ENCODE data around the gene COL6A1.

- no peak for TF ChIP-seq CTCF (IDR thresholded peaks at IDR 0.05; ENCODE audit: low read depth, low read length)
- TF ChIP-seq EZH2phosphoT487 (IDR thresholded peaks at IDR 0.05; ENCODE audit: low read depth), result no peak
Measured at GRCh38 chr21:46005481-46005881, 23.9 kb downstream of the COL6A1 start.

Measured in OCI-LY3 (cell line).